H1 (cell line): ENCODE results near the gene CCDC110. TPM values are rescaled to one million over a fixed set of nuclear protein-coding genes. Genes with fewer than 3 reads are reported as not detected.

Source experiments
- CTCF ChIA-PET: fragments of 300-600 bp; sonication (Branson Sonifier 250); formaldehyde crosslinking; loops from one replicate; lab custom pipeline; 2021; ENCODE audit not compliant: partially characterized antibody; lab: Charles Lee
- POLR2A ChIA-PET: fragments of 300-600 bp; sonication (Branson Sonifier 250); formaldehyde crosslinking; loops from one replicate; lab custom pipeline; 2021; ENCODE audit warnings: inconsistent platforms; ENCODE audit not compliant: partially characterized antibody; lab: Charles Lee
- DNase-seq, 2 experiments: peaks; one replicate each; pipeline versions ENCODE4 v3.0.0 to v3.0.0-alpha.2; 2010 to 2022; ENCODE audit warnings: low spot score in 2 of 2, low read depth in 1 of 2, mixed read lengths in 1 of 2
- FAIRE-seq: peaks from 2 replicates; lab custom pipeline; 2011; peaks lifted over from hg19 to GRCh38; lab: Jason Lieb, UNC
- H2AFZ ChIP-seq: 2 replicates; pipeline ENCODE4 v1.8.1; 2012; ENCODE audit warnings: low read length, inconsistent platforms
- H2AK5ac ChIP-seq: 2 replicates; pipeline ENCODE4 v1.6.1; 2013; ENCODE audit warnings: low read depth, low read length
- H2BK120ac ChIP-seq: replicated peaks from 2 replicates; pipeline ENCODE3; 2013; ENCODE audit warnings: low read depth, low read length, inconsistent platforms
- H2BK12ac ChIP-seq: 2 replicates; pipeline ENCODE4 v1.6.1; 2013; ENCODE audit warnings: low read depth, low read length
- H2BK15ac ChIP-seq: 2 replicates; pipeline ENCODE4 v1.6.1; 2013; ENCODE audit warnings: low read length
- H2BK20ac ChIP-seq: 2 replicates; pipeline ENCODE4 v1.6.1; 2013; ENCODE audit warnings: low read length
- H2BK5ac ChIP-seq: 2 replicates; pipeline ENCODE4 v1.6.1; 2013; ENCODE audit warnings: low read depth, low read length
- H3K14ac ChIP-seq: 2 replicates; pipeline ENCODE4 v1.6.1; 2013; ENCODE audit warnings: inconsistent platforms; ENCODE audit not compliant: insufficient read length
- H3K18ac ChIP-seq: 2 replicates; pipeline ENCODE4 v1.6.1; 2013; ENCODE audit warnings: low read length; ENCODE audit errors: extremely low read depth
- H3K23ac ChIP-seq: 2 replicates; pipeline ENCODE4 v1.6.1; 2013; ENCODE audit warnings: inconsistent platforms; ENCODE audit not compliant: insufficient read length
- H3K23me2 ChIP-seq: 2 replicates; pipeline ENCODE4 v1.6.1; 2013; ENCODE audit warnings: low read depth, low read length
- H3K27ac ChIP-seq: 2 replicates; pipeline ENCODE4 v1.6.1; 2011; ENCODE audit warnings: low read depth, low read length, inconsistent platforms
- H3K27me3 ChIP-seq, 4 experiments: replicated peaks in 1 of 4; 1 replicate in 1 of 4; 2 replicates in 3 of 4; pipeline versions ENCODE4 v1.6.1 to v1.8.1; 2011 to 2013; ENCODE audit warnings: low read length in 3 of 4, mild to moderate bottlenecking in 3 of 4, inconsistent platforms in 2 of 4, mixed read lengths in 2 of 4, moderate library complexity in 1 of 4; ENCODE audit not compliant: control insufficient read depth in 3 of 4, insufficient read depth in 3 of 4; ENCODE audit errors: extremely low read depth in 1 of 4
- H3K36me3 ChIP-seq, 4 experiments: 2 replicates each; pipeline versions ENCODE4 v1.6.1 to v1.8.1; 2011 to 2013; ENCODE audit warnings: mild to moderate bottlenecking in 4 of 4, low read length in 3 of 4, moderate library complexity in 2 of 4, control low read depth in 1 of 4, inconsistent platforms in 1 of 4; ENCODE audit not compliant: insufficient read depth in 4 of 4, control insufficient read depth in 2 of 4
- H3K4ac ChIP-seq: replicated peaks from 2 replicates; pipeline ENCODE3; 2013; ENCODE audit warnings: low read length, low read depth, mixed read lengths, inconsistent platforms; ENCODE audit not compliant: insufficient read length
- H3K4me1 ChIP-seq, 4 experiments: replicated peaks in 1 of 4; 1 replicate in 1 of 4; 2 replicates in 3 of 4; pipeline versions ENCODE4 v1.6.1 to v1.8.1; 2011 to 2013; ENCODE audit warnings: low read length in 3 of 4, inconsistent platforms in 2 of 4, mixed read lengths in 1 of 4; ENCODE audit not compliant: insufficient read depth in 4 of 4, control insufficient read depth in 3 of 4
- H3K4me2 ChIP-seq, 2 experiments: 2 replicates each; pipeline versions ENCODE4 v1.6.1 to v1.8.1; 2011 to 2013; ENCODE audit warnings: low read depth in 2 of 2, low read length in 2 of 2, control low read depth in 1 of 2, inconsistent platforms in 1 of 2, mild to moderate bottlenecking in 1 of 2; ENCODE audit not compliant: insufficient read depth in 1 of 2
- H3K4me3 ChIP-seq, 4 experiments: fragments of 200-600, 300-600 bp in 1 of 4; sonication (generic), shearing (Covaris generic), sonication (Bioruptor Twin) in 1 of 4; 2 replicates each; pipeline versions ENCODE4 v1.5.1 to v1.8.1; 2011 to 2016; ENCODE audit warnings: low read length in 4 of 4, low read depth in 3 of 4, control low read depth in 2 of 4, inconsistent platforms in 2 of 4, mild to moderate bottlenecking in 2 of 4, mixed read lengths in 1 of 4, moderate library complexity in 1 of 4; ENCODE audit not compliant: insufficient read depth in 2 of 4; ENCODE audit errors: extremely low read depth in 1 of 4
- H3K56ac ChIP-seq: replicated peaks from 2 replicates; pipeline ENCODE3; 2013; ENCODE audit warnings: low read depth, mild to moderate bottlenecking, mixed read lengths, low read length, inconsistent platforms; ENCODE audit not compliant: insufficient read length
- H3K79me1 ChIP-seq: 2 replicates; pipeline ENCODE4 v1.6.1; 2013; ENCODE audit warnings: low read depth, low read length, control low read depth
- H3K79me2 ChIP-seq, 2 experiments: 2 replicates each; pipeline versions ENCODE4 v1.6.1 to v1.8.1; 2012 to 2013; ENCODE audit warnings: low read length in 2 of 2, mild to moderate bottlenecking in 2 of 2, inconsistent platforms in 1 of 2; ENCODE audit not compliant: insufficient read depth in 2 of 2, control insufficient read depth in 1 of 2
- H3K9ac ChIP-seq, 4 experiments: replicated peaks in 1 of 4; 1 replicate in 1 of 4; 2 replicates in 3 of 4; pipeline versions ENCODE4 v1.6.1 to v1.8.1; 2011 to 2013; ENCODE audit warnings: low read depth in 3 of 4, low read length in 3 of 4, control low read depth in 2 of 4, mild to moderate bottlenecking in 2 of 4, moderate library complexity in 2 of 4, inconsistent platforms in 1 of 4; ENCODE audit errors: extremely low read depth in 1 of 4
- H3K9me3 ChIP-seq, 2 experiments: 2 replicates each; pipeline versions ENCODE4 v1.6.1 to v1.8.1; 2012 to 2013; ENCODE audit warnings: mild to moderate bottlenecking in 2 of 2, moderate library complexity in 2 of 2, control low read depth in 1 of 2, inconsistent platforms in 1 of 2, low read depth in 1 of 2, low read length in 1 of 2, mixed read lengths in 1 of 2; ENCODE audit not compliant: insufficient read depth in 2 of 2
- H4K20me1 ChIP-seq, 2 experiments: replicated peaks in 1 of 2; 2 replicates each; pipeline versions ENCODE3 to v1.8.1; 2011 to 2013; ENCODE audit warnings: inconsistent platforms in 2 of 2, low read length in 2 of 2, mild to moderate bottlenecking in 1 of 2; ENCODE audit not compliant: insufficient read depth in 2 of 2, control insufficient read depth in 1 of 2
- H4K5ac ChIP-seq: 2 replicates; pipeline ENCODE4 v1.6.1; 2013; ENCODE audit warnings: low read length, low read depth, mixed read lengths, inconsistent platforms; ENCODE audit not compliant: insufficient read length
- H4K8ac ChIP-seq: 2 replicates; pipeline ENCODE4 v1.8.0; 2013; ENCODE audit warnings: mild to moderate bottlenecking, moderate library complexity, low read length, inconsistent platforms; ENCODE audit not compliant: insufficient read depth; ENCODE audit errors: extremely low read depth
- H4K91ac ChIP-seq: replicated peaks from 2 replicates; pipeline ENCODE3; 2013; ENCODE audit warnings: low read length, mixed read lengths, inconsistent platforms; ENCODE audit not compliant: insufficient read length
- CEBPB ChIP-seq: IDR thresholded peaks from 2 replicates; pipeline ENCODE4 v1.6.1; 2012; ENCODE audit warnings: low read depth, low read length
- FOSL1 ChIP-seq: IDR thresholded peaks from 2 replicates; pipeline ENCODE4 v1.6.1; 2011; ENCODE audit warnings: mild to moderate bottlenecking, low read depth, low read length, moderate library complexity; ENCODE audit not compliant: insufficient read depth
- HDAC2 ChIP-seq, 2 experiments: fragments of 300-600 bp in 1 of 2; sonication (generic) in 1 of 2; IDR thresholded peaks; 2 replicates each; pipeline ENCODE4 v1.6.1; 2011 to 2012; ENCODE audit warnings: low read depth in 2 of 2, low read length in 2 of 2, mild to moderate bottlenecking in 2 of 2, moderate library complexity in 2 of 2, borderline replicate concordance in 1 of 2, inconsistent platforms in 1 of 2
- PHF8 ChIP-seq: fragments of 200-600 bp; sonication (generic); conservative IDR thresholded peaks from 2 replicates; pipeline ENCODE4 v1.7.1; 2012; ENCODE audit warnings: low read depth, mild to moderate bottlenecking, inconsistent platforms, low read length, moderate library complexity
- SRF ChIP-seq: IDR thresholded peaks from 2 replicates; pipeline ENCODE4 v1.6.1; 2011; ENCODE audit warnings: mild to moderate bottlenecking, low read depth, low read length, moderate library complexity
- YY1 ChIP-seq: IDR thresholded peaks from 2 replicates; pipeline ENCODE4 v1.6.1; 2011; ENCODE audit warnings: low read depth, mild to moderate bottlenecking, low read length
- WGBS, 2 experiments: shearing (Covaris generic) in 1 of 2; methylation state at CpG; one replicate each; pipeline versions ENCODE4 v1.1.6 to v1.1.7; 2013 to 2015; ENCODE audit warnings: low lambda C conversion rate in 2 of 2, mixed read lengths in 2 of 2, inconsistent platforms in 1 of 2, low coverage in 1 of 2, missing lambda C conversion rate in 1 of 2; ENCODE audit not compliant: insufficient replicate concordance in 2 of 2, insufficient coverage in 1 of 2, insufficient read length in 1 of 2; ENCODE audit errors: extremely low coverage in 1 of 2, missing lambda C conversion rate in 1 of 2; 5-methylcytosine and 5-hydroxymethylcytosine counted together
- polyA plus RNA-seq, 7 experiments: library from polyadenylated mRNA; depleted of rRNA in 3 of 7; stranded (reverse) in 5 of 7; unstranded in 2 of 7; fragments of >200 nt in 5 of 7; fragments of 200-250 nt in 2 of 7; gene quantifications; 1 replicate in 5 of 7; 2 replicates in 1 of 7; 4 replicates in 1 of 7; pipeline versions ENCODE4 v1.2.1 to v1.2.3, GENCODE V29; 2011 to 2013; ENCODE audit warnings: missing spikeins in 2 of 7, mixed read lengths in 2 of 7
- total RNA-seq: library from RNA; stranded (reverse); fragmentation: NEBNext Ultra II Directional; extraction: Animal tissue kit (Norgen Biotek cat#: 25700); gene quantifications from 2 replicates; pipeline ENCODE4 v1.2.1, GENCODE V29; 2021
- TF ChIP-seq, protein P1 (sequence below): IDR thresholded peaks from 2 replicates; pipeline ENCODE4 v1.6.1; 2011; ENCODE audit warnings: low read length, improper control_type of control experiment
- TF ChIP-seq, protein P2 (sequence below): IDR thresholded peaks from 2 replicates; pipeline ENCODE4 v1.6.1; 2011; ENCODE audit warnings: low read depth, mild to moderate bottlenecking, low read length; ENCODE audit not compliant: insufficient read depth

The CCDC110 gene
- total and polyA plus RNA-seq, 2 of the 8 experiments (the other 6 are each of a cell fraction or from before 2014, with no cell fraction given) = 0.33 to 3.1 TPM

DNA sequence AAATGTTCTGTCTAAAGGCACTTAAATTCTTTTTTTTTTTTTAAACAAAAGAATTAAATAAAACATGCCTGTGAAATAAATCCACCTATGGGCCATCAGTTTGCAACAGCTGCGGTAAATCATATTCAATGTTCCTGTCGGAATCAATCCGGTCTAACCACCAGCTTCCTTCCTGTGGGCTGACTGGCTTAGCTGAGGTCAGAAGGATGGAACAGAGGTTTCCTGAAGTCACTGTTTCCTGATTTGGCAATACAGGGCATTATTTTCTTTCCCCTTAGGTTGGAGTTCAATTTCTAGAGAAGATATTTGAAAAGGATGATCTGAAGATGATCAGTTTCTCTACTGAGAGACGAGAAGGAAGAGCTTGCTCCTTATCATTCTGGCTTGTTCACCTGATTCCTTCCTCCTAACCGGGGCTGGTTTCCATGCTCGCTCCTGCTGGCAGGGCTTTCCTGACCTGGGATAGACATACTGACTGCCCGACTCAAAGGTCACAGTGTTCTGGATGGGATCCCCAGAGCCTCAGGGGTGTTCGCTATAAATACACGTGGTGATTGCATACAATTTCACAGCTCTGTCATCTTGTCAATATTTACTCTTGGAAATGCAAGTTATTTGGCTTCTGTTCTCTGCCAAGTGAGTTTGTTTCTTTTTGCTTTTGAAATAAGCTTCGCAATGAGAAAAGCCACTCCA, 42.1 kb upstream of the CCDC110 start:
- Histone ChIP-seq H3K36me3 (no peaks in the 10 kb centered on the region), H3K56ac (no peak overlapping the region), H3K27ac (no peak overlapping the region), H4K91ac (no peak overlapping the region), H3K4me3 (no peak overlapping the region), H3K27me3 (no peaks in the 10 kb centered on the region), H2AK5ac (no peak overlapping the region), H3K14ac (no peak overlapping the region), H3K4me2 (no peak overlapping the region), H3K4me1 (no peaks in the 10 kb centered on the region), H3K9ac (no peak overlapping the region), H2BK20ac (no peak overlapping the region), H4K5ac (no peak overlapping the region), H4K20me1 (no peaks in the 10 kb centered on the region), H3K18ac (no peak overlapping the region), H2BK15ac (no peak overlapping the region), H2BK120ac (no peak overlapping the region), H2BK12ac (no peak overlapping the region), H3K9me3 (no peaks in the 10 kb centered on the region), H3K79me1 (no peaks in the 10 kb centered on the region), H2BK5ac (no peak overlapping the region), H3K23me2 (no peaks in the 10 kb centered on the region), H3K23ac (no peak overlapping the region), H2AFZ (no peak overlapping the region), H3K4ac (no peak overlapping the region), H4K8ac (no peak overlapping the region), H3K79me2 (no peaks in the 10 kb centered on the region)
- CTCF ChIA-PET = interaction anchor here (0.6 to 2.7 kb wide), 6 partner anchors 14 to 508 kb away, joined by 3 to 7 read pairs (median 4); no protein-coding TSS in a partner anchor
- FAIRE-seq (no peak), DNase-seq (no peak)
- POLR2A ChIA-PET = no interaction called here
- WGBS, 2 experiments = 95% methylated on average over 10 of the region's 10 CpGs; no CpG with 5 or more reads in 1 of the 2 experiments
- TF ChIP-seq CEBPB (no peak), HDAC2 (IDR thresholded peaks at IDR 0.05; ENCODE audit: borderline replicate concordance in 1 of 2, low read depth in 2 of 2, low read length in 2 of 2) (no peak), FOSL1 (no peak), SRF (no peak), PHF8 (no peak), YY1 (no peak)
- TF ChIP-seq, protein P1, sequence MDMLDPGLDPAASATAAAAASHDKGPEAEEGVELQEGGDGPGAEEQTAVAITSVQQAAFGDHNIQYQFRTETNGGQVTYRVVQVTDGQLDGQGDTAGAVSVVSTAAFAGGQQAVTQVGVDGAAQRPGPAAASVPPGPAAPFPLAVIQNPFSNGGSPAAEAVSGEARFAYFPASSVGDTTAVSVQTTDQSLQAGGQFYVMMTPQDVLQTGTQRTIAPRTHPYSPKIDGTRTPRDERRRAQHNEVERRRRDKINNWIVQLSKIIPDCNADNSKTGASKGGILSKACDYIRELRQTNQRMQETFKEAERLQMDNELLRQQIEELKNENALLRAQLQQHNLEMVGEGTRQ = no peak
- TF ChIP-seq, protein P2, sequence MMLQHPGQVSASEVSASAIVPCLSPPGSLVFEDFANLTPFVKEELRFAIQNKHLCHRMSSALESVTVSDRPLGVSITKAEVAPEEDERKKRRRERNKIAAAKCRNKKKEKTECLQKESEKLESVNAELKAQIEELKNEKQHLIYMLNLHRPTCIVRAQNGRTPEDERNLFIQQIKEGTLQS = no peak
